Measurements from ENCODE around the gene ADM2.

- no peak for TF ChIP-seq EP300 (IDR thresholded peaks at IDR 0.05)
- no peak for TF ChIP-seq POLR2A (IDR thresholded peaks at IDR 0.05)
- no peak for TF ChIP-seq CTCF (IDR thresholded peaks at IDR 0.05)
Measured at GRCh38 chr22:50464451-50464850, 16.9 kb upstream of the ADM2 start.

All from upper lobe of left lung (tissue), 4 donors.